Neural cell (in vitro differentiated cells): ENCODE measurements around the gene UGT2A2.

Experiments
- POLR2AphosphoS5 ChIP-seq: IDR thresholded peaks from 2 replicates; pipeline ENCODE4 v1.6.1; 2012
- TF ChIP-seq, protein P1 (sequence below): fragments of 450-650 bp; IDR thresholded peaks from 2 replicates; pipeline ENCODE4 v1.5.1; 2014; ENCODE audit warnings: antibody characterized with exemption, mild to moderate bottlenecking, moderate library complexity; ENCODE audit not compliant: poor library complexity, severe bottlenecking
- TF ChIP-seq, protein P2 (sequence below): IDR thresholded peaks from 2 replicates; pipeline ENCODE4 v1.6.1; 2012; ENCODE audit warnings: borderline replicate concordance

DNA sequence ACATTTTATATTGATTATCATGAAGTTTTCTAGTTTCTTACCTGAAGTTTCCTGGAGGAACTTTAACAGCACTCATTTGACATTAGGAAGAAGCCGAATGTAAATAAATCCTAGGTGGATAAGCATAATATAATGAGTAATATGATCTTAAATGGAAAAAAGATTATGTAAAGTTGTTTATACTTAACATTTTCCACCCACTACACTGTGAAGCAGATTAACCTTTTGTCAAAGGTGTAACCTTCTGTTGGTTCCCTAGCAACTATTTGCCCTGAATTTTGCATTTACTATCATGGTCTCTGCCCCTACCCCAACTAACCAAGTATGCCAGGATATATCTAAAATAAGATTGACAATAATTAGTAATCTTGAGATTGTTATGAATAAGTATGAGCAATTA is 13.7 kb upstream of the UGT2A2 start, which contains the start of gene UGT2A1:
- TF ChIP-seq, protein P1, sequence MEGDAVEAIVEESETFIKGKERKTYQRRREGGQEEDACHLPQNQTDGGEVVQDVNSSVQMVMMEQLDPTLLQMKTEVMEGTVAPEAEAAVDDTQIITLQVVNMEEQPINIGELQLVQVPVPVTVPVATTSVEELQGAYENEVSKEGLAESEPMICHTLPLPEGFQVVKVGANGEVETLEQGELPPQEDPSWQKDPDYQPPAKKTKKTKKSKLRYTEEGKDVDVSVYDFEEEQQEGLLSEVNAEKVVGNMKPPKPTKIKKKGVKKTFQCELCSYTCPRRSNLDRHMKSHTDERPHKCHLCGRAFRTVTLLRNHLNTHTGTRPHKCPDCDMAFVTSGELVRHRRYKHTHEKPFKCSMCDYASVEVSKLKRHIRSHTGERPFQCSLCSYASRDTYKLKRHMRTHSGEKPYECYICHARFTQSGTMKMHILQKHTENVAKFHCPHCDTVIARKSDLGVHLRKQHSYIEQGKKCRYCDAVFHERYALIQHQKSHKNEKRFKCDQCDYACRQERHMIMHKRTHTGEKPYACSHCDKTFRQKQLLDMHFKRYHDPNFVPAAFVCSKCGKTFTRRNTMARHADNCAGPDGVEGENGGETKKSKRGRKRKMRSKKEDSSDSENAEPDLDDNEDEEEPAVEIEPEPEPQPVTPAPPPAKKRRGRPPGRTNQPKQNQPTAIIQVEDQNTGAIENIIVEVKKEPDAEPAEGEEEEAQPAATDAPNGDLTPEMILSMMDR = no peak
- no peak for TF ChIP-seq POLR2AphosphoS5
- TF ChIP-seq, protein P2, sequence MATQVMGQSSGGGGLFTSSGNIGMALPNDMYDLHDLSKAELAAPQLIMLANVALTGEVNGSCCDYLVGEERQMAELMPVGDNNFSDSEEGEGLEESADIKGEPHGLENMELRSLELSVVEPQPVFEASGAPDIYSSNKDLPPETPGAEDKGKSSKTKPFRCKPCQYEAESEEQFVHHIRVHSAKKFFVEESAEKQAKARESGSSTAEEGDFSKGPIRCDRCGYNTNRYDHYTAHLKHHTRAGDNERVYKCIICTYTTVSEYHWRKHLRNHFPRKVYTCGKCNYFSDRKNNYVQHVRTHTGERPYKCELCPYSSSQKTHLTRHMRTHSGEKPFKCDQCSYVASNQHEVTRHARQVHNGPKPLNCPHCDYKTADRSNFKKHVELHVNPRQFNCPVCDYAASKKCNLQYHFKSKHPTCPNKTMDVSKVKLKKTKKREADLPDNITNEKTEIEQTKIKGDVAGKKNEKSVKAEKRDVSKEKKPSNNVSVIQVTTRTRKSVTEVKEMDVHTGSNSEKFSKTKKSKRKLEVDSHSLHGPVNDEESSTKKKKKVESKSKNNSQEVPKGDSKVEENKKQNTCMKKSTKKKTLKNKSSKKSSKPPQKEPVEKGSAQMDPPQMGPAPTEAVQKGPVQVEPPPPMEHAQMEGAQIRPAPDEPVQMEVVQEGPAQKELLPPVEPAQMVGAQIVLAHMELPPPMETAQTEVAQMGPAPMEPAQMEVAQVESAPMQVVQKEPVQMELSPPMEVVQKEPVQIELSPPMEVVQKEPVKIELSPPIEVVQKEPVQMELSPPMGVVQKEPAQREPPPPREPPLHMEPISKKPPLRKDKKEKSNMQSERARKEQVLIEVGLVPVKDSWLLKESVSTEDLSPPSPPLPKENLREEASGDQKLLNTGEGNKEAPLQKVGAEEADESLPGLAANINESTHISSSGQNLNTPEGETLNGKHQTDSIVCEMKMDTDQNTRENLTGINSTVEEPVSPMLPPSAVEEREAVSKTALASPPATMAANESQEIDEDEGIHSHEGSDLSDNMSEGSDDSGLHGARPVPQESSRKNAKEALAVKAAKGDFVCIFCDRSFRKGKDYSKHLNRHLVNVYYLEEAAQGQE = no peak
